ENCODE measurements around the gene ARCN1.
A peak's percentile ranks its signal among the peaks of the same experiment; 100 is the strongest.

Gene ARCN1

GRCh38 chr11:118533769-118534729, 38.2 kb upstream of the ARCN1 start:
- Histone ChIP-seq H4K91ac (ENCODE audit: low read length) (no peak overlapping the region), H2BK15ac (ENCODE audit: low read depth, poor library complexity, severe bottlenecking) (no peak overlapping the region), H3K36me3 (ENCODE audit: control insufficient read depth in 1 of 2, insufficient read depth in 2 of 2, low read depth in 1 of 2, low read length in 2 of 2) (peaks cover 0 to 32% of the 10 kb centered on the region in 2 experiments), H3K23ac (ENCODE audit: low read length in 2 of 2) (no peak overlapping the region), H2BK12ac (ENCODE audit: low read length in 2 of 2) (no peak overlapping the region), H3K27me3 (ENCODE audit: control insufficient read depth in 1 of 2, insufficient read depth in 1 of 2, low read length in 2 of 2) (no peaks in the 10 kb centered on the region), H3K27ac (ENCODE audit: low read length, poor library complexity, severe bottlenecking) (no peak overlapping the region), H2BK120ac (ENCODE audit: low read depth, low read length) (no peak overlapping the region), H3K4me2 (ENCODE audit: low read length, poor library complexity, severe bottlenecking) (no peak overlapping the region), H3K4me1 (ENCODE audit: control insufficient read depth, insufficient read depth, low read depth, low read length) (peaks cover 18% of the 10 kb centered on the region), H4K8ac (ENCODE audit: low read length) (no peak overlapping the region), H3K79me1 (replicated peaks; ENCODE audit: low read length, poor library complexity, severe bottlenecking) (peaks cover 27% of the 10 kb centered on the region), H2AK5ac (ENCODE audit: low read length, severe bottlenecking) (no peak overlapping the region), H2AFZ (ENCODE audit: low read depth, low read length) (no peak overlapping the region), H3K14ac (ENCODE audit: low read length in 2 of 2) (no peak overlapping the region), H3K9me3 (ENCODE audit: control insufficient read depth, low read length) (no peaks in the 10 kb centered on the region), H3K18ac (ENCODE audit: low read depth in 1 of 2, low read length in 2 of 2) (no peak overlapping the region), H3K9ac (ENCODE audit: low read length) (no peak overlapping the region), H3K4ac (ENCODE audit: low read depth in 1 of 2, low read length in 2 of 2) (no peak overlapping the region), H2BK5ac (ENCODE audit: low read depth, low read length, poor library complexity, severe bottlenecking) (no peak overlapping the region), H3K4me3 (ENCODE audit: insufficient read depth in 1 of 2, low read depth in 1 of 2, low read length in 2 of 2) (no peak overlapping the region)
- 91% methylated on average over 24 of the region's 27 CpGs for WGBS
- no peak for DNase-seq

GRCh38 chr11:118535261-118535660, 36.9 kb upstream of the ARCN1 start:
- Histone ChIP-seq H2BK5ac (ENCODE audit: low read depth, low read length, poor library complexity, severe bottlenecking) (no peak overlapping the region), H2AK5ac (ENCODE audit: low read length, severe bottlenecking) (no peak overlapping the region), H2BK120ac (ENCODE audit: low read depth, low read length) (no peak overlapping the region), H3K9me3 (ENCODE audit: control insufficient read depth, low read length) (no peaks in the 10 kb centered on the region), H3K14ac (ENCODE audit: low read length in 2 of 2) (no peak overlapping the region), H4K91ac (ENCODE audit: low read length) (no peak overlapping the region), H3K4me1 (ENCODE audit: control insufficient read depth, insufficient read depth, low read depth, low read length) (peaks cover 16% of the 10 kb centered on the region), H3K79me1 (replicated peaks; ENCODE audit: low read length, poor library complexity, severe bottlenecking) (peaks cover 20% of the 10 kb centered on the region), H3K4me3 (ENCODE audit: insufficient read depth in 1 of 2, low read depth in 1 of 2, low read length in 2 of 2) (no peak overlapping the region), H3K18ac (ENCODE audit: low read depth in 1 of 2, low read length in 2 of 2) (no peak overlapping the region), H3K27me3 (ENCODE audit: control insufficient read depth in 1 of 2, insufficient read depth in 1 of 2, low read length in 2 of 2) (no peaks in the 10 kb centered on the region), H3K4me2 (ENCODE audit: low read length, poor library complexity, severe bottlenecking) (no peak overlapping the region), H3K27ac (ENCODE audit: low read length, poor library complexity, severe bottlenecking) (no peak overlapping the region), H3K9ac (ENCODE audit: low read length) (no peak overlapping the region), H3K4ac (ENCODE audit: low read depth in 1 of 2, low read length in 2 of 2) (no peak overlapping the region), H2AFZ (ENCODE audit: low read depth, low read length) (no peak overlapping the region), H2BK12ac (ENCODE audit: low read length in 2 of 2) (no peak overlapping the region), H2BK15ac (ENCODE audit: low read depth, poor library complexity, severe bottlenecking) (no peak overlapping the region), H4K8ac (ENCODE audit: low read length) (no peak overlapping the region), H3K23ac (ENCODE audit: low read length in 2 of 2) (no peak overlapping the region), H3K36me3 (ENCODE audit: control insufficient read depth in 1 of 2, insufficient read depth in 2 of 2, low read depth in 1 of 2, low read length in 2 of 2) (peaks cover 0 to 36% of the 10 kb centered on the region in 2 experiments)
- WGBS: 91% methylated on average over 9 of the region's 9 CpGs
- no peak for DNase-seq

DNA sequence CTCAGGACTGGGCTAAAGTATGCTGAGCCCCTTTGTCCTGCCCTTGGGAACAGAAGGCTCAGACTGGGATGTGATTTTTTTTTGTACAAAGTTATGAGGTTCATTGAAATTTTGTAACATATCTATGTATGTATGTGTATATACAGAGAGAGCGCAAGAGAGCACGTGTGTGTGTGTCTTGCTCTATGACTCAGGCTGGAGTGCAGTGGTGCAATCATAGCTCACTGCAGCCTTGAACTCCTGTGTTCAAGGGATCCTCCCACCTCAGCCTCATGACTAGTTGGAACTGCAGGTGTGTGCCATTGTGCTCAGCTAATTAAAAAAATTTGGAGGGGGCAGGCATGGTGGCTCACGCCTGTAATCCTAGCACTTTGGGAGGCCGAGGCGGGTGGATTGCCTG, 35.5 kb upstream of the ARCN1 start:
- Histone ChIP-seq H2BK120ac (ENCODE audit: low read depth, low read length) (no peak overlapping the region), H2BK5ac (ENCODE audit: low read depth, low read length, poor library complexity, severe bottlenecking) (no peak overlapping the region), H3K14ac (ENCODE audit: low read length in 2 of 2) (no peak overlapping the region), H3K27me3 (ENCODE audit: control insufficient read depth in 1 of 2, insufficient read depth in 1 of 2, low read length in 2 of 2) (no peaks in the 10 kb centered on the region), H4K91ac (ENCODE audit: low read length) (no peak overlapping the region), H2AFZ (ENCODE audit: low read depth, low read length) (no peak overlapping the region), H3K18ac (ENCODE audit: low read depth in 1 of 2, low read length in 2 of 2) (no peak overlapping the region), H3K9me3 (ENCODE audit: control insufficient read depth, low read length) (no peaks in the 10 kb centered on the region), H2BK12ac (ENCODE audit: low read length in 2 of 2) (no peak overlapping the region), H3K36me3 (ENCODE audit: control insufficient read depth in 1 of 2, insufficient read depth in 2 of 2, low read depth in 1 of 2, low read length in 2 of 2) (peaks cover 3 to 39% of the 10 kb centered on the region in 2 experiments), H3K4me2 (ENCODE audit: low read length, poor library complexity, severe bottlenecking) (no peak overlapping the region), H2BK15ac (ENCODE audit: low read depth, poor library complexity, severe bottlenecking) (no peak overlapping the region), H3K23ac (ENCODE audit: low read length in 2 of 2) (no peak overlapping the region), H3K27ac (ENCODE audit: low read length, poor library complexity, severe bottlenecking) (no peak overlapping the region), H2AK5ac (ENCODE audit: low read length, severe bottlenecking) (no peak overlapping the region), H3K79me1 (replicated peaks; ENCODE audit: low read length, poor library complexity, severe bottlenecking) (peaks cover 15% of the 10 kb centered on the region), H3K4ac (ENCODE audit: low read depth in 1 of 2, low read length in 2 of 2) (no peak overlapping the region), H4K8ac (ENCODE audit: low read length) (no peak overlapping the region), H3K9ac (ENCODE audit: low read length) (no peak overlapping the region), H3K4me3 (ENCODE audit: insufficient read depth in 1 of 2, low read depth in 1 of 2, low read length in 2 of 2) (no peak overlapping the region), H3K4me1 (ENCODE audit: control insufficient read depth, insufficient read depth, low read depth, low read length) (peaks cover 12% of the 10 kb centered on the region)
- DNase-seq: peak; percentile 29
- 97% methylated on average over 5 of the region's 5 CpGs for WGBS

GRCh38 chr11:118537409-118537980, 34.7 kb upstream of the ARCN1 start:
- Histone ChIP-seq H2AFZ (ENCODE audit: low read depth, low read length) (no peak overlapping the region), H3K23ac (ENCODE audit: low read length in 2 of 2) (no peak overlapping the region), H3K27ac (ENCODE audit: low read length, poor library complexity, severe bottlenecking) (no peak overlapping the region), H3K4ac (ENCODE audit: low read depth in 1 of 2, low read length in 2 of 2) (no peak overlapping the region), H3K4me3 (ENCODE audit: insufficient read depth in 1 of 2, low read depth in 1 of 2, low read length in 2 of 2) (no peak overlapping the region), H3K14ac (ENCODE audit: low read length in 2 of 2) (no peak overlapping the region), H2AK5ac (ENCODE audit: low read length, severe bottlenecking) (no peak overlapping the region), H3K9me3 (ENCODE audit: control insufficient read depth, low read length) (no peaks in the 10 kb centered on the region), H2BK120ac (ENCODE audit: low read depth, low read length) (no peak overlapping the region), H3K79me1 (replicated peaks; ENCODE audit: low read length, poor library complexity, severe bottlenecking) (peaks cover 7% of the 10 kb centered on the region), H3K27me3 (ENCODE audit: control insufficient read depth in 1 of 2, insufficient read depth in 1 of 2, low read length in 2 of 2) (no peaks in the 10 kb centered on the region), H2BK15ac (ENCODE audit: low read depth, poor library complexity, severe bottlenecking) (no peak overlapping the region), H3K36me3 (ENCODE audit: control insufficient read depth in 1 of 2, insufficient read depth in 2 of 2, low read depth in 1 of 2, low read length in 2 of 2) (peaks cover 8 to 45% of the 10 kb centered on the region in 2 experiments), H2BK5ac (ENCODE audit: low read depth, low read length, poor library complexity, severe bottlenecking) (no peak overlapping the region), H4K8ac (ENCODE audit: low read length) (no peak overlapping the region), H2BK12ac (ENCODE audit: low read length in 2 of 2) (no peak overlapping the region), H3K4me2 (ENCODE audit: low read length, poor library complexity, severe bottlenecking) (peak overlapping the region; percentile 6), H3K18ac (ENCODE audit: low read depth in 1 of 2, low read length in 2 of 2) (no peak overlapping the region), H4K91ac (ENCODE audit: low read length) (no peak overlapping the region), H3K9ac (ENCODE audit: low read length) (no peak overlapping the region), H3K4me1 (ENCODE audit: control insufficient read depth, insufficient read depth, low read depth, low read length) (peaks cover 5% of the 10 kb centered on the region)
- no peak for DNase-seq
- WGBS: 92% methylated on average over 6 of the region's 6 CpGs
